GM13977 (cell line): ENCODE data around the gene PANK1.

Experiments
- DNase-seq: peaks from one replicate; pipeline ENCODE4 v3.0.0; 2012; ENCODE audit warnings: low spot score
- CTCF ChIP-seq: IDR thresholded peaks from 2 replicates; pipeline ENCODE4 v1.5.1; 2012; ENCODE audit warnings: mild to moderate bottlenecking, control low read depth; ENCODE audit not compliant: insufficient read depth; ENCODE audit errors: extremely low read depth, missing control alignments
- in situ Hi-C: fragments of 300-500 bp; cut with MboI; formaldehyde crosslinking; loops from one replicate; pipeline ENCODE4 v1.12.0; 2022; ENCODE audit warnings: low sequenced_read_pairs, low pct_unique_long_range_greater_than_20kb, mixed read lengths, inconsistent platforms; ENCODE audit not compliant: unreplicated experiment

PANK1 gene

GRCh38 chr10:89644967-89645741 lies at the start of gene PANK1:
Gene PANK1 (minus strand): TSS chr10:89645242. CDS start chr10:89644891, 351 bp downstream.
- DNase-seq, result peak; percentile 78
- in situ Hi-C loops, result no loop called here
- TF ChIP-seq CTCF, result no peak

GRCh38 chr10:89693176-89693575 lies 48.1 kb upstream of the PANK1 start:
- TF ChIP-seq CTCF, result no peak
- DNase-seq, result no peak
- in situ Hi-C loops, result no loop called here

- DNase-seq, result no peak
- no peak for TF ChIP-seq CTCF
- in situ Hi-C loops, result no loop called here
Measured at GRCh38 chr10:89692416-89692815, 47.4 kb upstream of the PANK1 start.

GRCh38 chr10:89690027-89690426 lies 45.0 kb upstream of the PANK1 start:
- in situ Hi-C loops, result no loop called here
- no peak for TF ChIP-seq CTCF
- DNase-seq, result no peak

- no peak for DNase-seq
- in situ Hi-C loops, result no loop called here
- no peak for TF ChIP-seq CTCF
Measured at GRCh38 chr10:89685936-89686335, 40.9 kb upstream of the PANK1 start.

GRCh38 chr10:89684604-89685003 lies 39.6 kb upstream of the PANK1 start:
- in situ Hi-C loops, result no loop called here
- DNase-seq, result no peak

More at GRCh38 chr10:89684604-89685003, 39.6 kb upstream of the PANK1 start:
- TF ChIP-seq CTCF, result no peak
